GM12878 (cell line): ENCODE measurements around the gene EDN3. TPM values are rescaled to one million over a fixed set of nuclear protein-coding genes. Genes with fewer than 3 reads are reported as not detected.

Experiments used
- ATAC-seq: fragments of 200-7000 bp; cut with Tn5 transposase; 3 replicates; pipeline ENCODE4 v1.9.1; 2020; ENCODE audit warnings: mild to moderate bottlenecking, moderate library complexity
- BruUV-seq: library from RNA; stranded (reverse); fragments of 400-500 nt; replicated peaks from 2 replicates; lab custom pipeline; 2021; lab: Mats Ljungman, UMichigan
- CTCF ChIA-PET: fragments of 300-600 bp; sonication (Branson Sonifier 250); formaldehyde crosslinking; extraction: SDS; loops from one replicate; lab custom pipeline; 2021; ENCODE audit warnings: inconsistent platforms; lab: Yijun Ruan, JAX
- POLR2A ChIA-PET: fragments of 350-600 bp; formaldehyde crosslinking; extraction: SDS; loops from one replicate; lab custom pipeline; 2021; ENCODE audit warnings: inconsistent platforms; lab: Charles Lee
- RAD21 ChIA-PET: fragments of 300-600 bp; sonication (Branson Sonifier 250); formaldehyde crosslinking; loops from one replicate; lab custom pipeline; 2023; ENCODE audit warnings: antibody characterized with exemption; ENCODE audit not compliant: unreplicated experiment; lab: Charles Lee
- SMC1A ChIA-PET: fragments of 300-600 bp; sonication (Branson Sonifier 250); formaldehyde crosslinking; loops from one replicate; lab custom pipeline; 2023; ENCODE audit not compliant: unreplicated experiment, uncharacterized antibody; lab: Charles Lee
- DNase-seq: peaks from one replicate; pipeline ENCODE4 v3.0.0-alpha.2; 2011; ENCODE audit warnings: low read depth, low spot score
- FAIRE-seq: peaks from 3 replicates; lab custom pipeline; 2011; peaks lifted over from hg19 to GRCh38; lab: Jason Lieb, UNC
- H2AFZ ChIP-seq: 2 replicates; pipeline ENCODE4 v1.6.0; 2011; ENCODE audit warnings: low read depth, low read length, control low read depth; ENCODE audit not compliant: control insufficient read depth
- H3K27ac ChIP-seq: 2 replicates; pipeline ENCODE4 v1.5.1; 2011; ENCODE audit warnings: control low read depth; ENCODE audit not compliant: control insufficient read depth, insufficient read depth
- H3K27me3 ChIP-seq, 2 experiments: replicated peaks in 1 of 2; 2 replicates each; pipeline versions ENCODE4 v1.6.0 to v1.6.1; 2011; ENCODE audit warnings: low read length in 1 of 2; ENCODE audit not compliant: control insufficient read depth in 2 of 2, insufficient read depth in 2 of 2
- H3K36me3 ChIP-seq, 2 experiments: 2 replicates each; pipeline ENCODE4 v1.5.1; 2011; ENCODE audit warnings: low read length in 1 of 2; ENCODE audit not compliant: control insufficient read depth in 2 of 2, insufficient read depth in 2 of 2
- H3K4me1 ChIP-seq: 2 replicates; pipeline ENCODE4 v1.6.1; 2011; ENCODE audit warnings: mild to moderate bottlenecking, low read length, moderate library complexity, mixed read lengths; ENCODE audit not compliant: control insufficient read depth, insufficient read depth
- H3K4me2 ChIP-seq: 2 replicates; pipeline ENCODE4 v1.6.0; 2011; ENCODE audit warnings: control low read depth; ENCODE audit not compliant: control insufficient read depth, insufficient read depth
- H3K4me3 ChIP-seq: fragments of 200-600 bp; sonication (generic); 2 replicates; pipeline ENCODE4 v1.5.1; 2016
- H3K79me2 ChIP-seq: 2 replicates; pipeline ENCODE4 v1.6.0; 2011; ENCODE audit warnings: low read length; ENCODE audit not compliant: control insufficient read depth, insufficient read depth
- H3K9ac ChIP-seq: 2 replicates; pipeline ENCODE4 v1.8.0; 2011; ENCODE audit warnings: low read length, control low read depth, mixed read lengths; ENCODE audit not compliant: control insufficient read depth, insufficient read depth
- H3K9me3 ChIP-seq: replicated peaks from 3 replicates; pipeline ENCODE4 v1.5.1; 2011; ENCODE audit warnings: mild to moderate bottlenecking, low read length; ENCODE audit not compliant: control insufficient read depth, insufficient read depth
- H4K20me1 ChIP-seq: 2 replicates; pipeline ENCODE4 v1.6.0; 2011; ENCODE audit not compliant: control insufficient read depth, insufficient read depth
- BHLHE40 ChIP-seq, 2 experiments: fragments of 450-650 bp in 1 of 2; IDR thresholded peaks; 2 replicates each; pipeline ENCODE4 v1.6.1; 2011 to 2017; ENCODE audit warnings: low read depth in 2 of 2, borderline replicate concordance in 1 of 2, improper control_type of control experiment in 1 of 2, low read length in 1 of 2, mild to moderate bottlenecking in 1 of 2
- CBX5 ChIP-seq: sonication (generic); IDR thresholded peaks from 2 replicates; pipeline ENCODE4 v1.6.1; 2016; ENCODE audit warnings: low read depth, moderate library complexity, mild to moderate bottlenecking, inconsistent platforms
- MEF2A ChIP-seq: IDR thresholded peaks from 2 replicates; pipeline ENCODE4 v1.6.1; 2011; ENCODE audit warnings: low read depth, mild to moderate bottlenecking, low read length, moderate library complexity; ENCODE audit not compliant: insufficient read depth
- MEF2B ChIP-seq: fragments of 450-650 bp; IDR thresholded peaks from 2 replicates; pipeline ENCODE4 v1.6.1; 2018; ENCODE audit warnings: mild to moderate bottlenecking, moderate library complexity; ENCODE audit not compliant: partially characterized antibody, poor library complexity, severe bottlenecking
- STAT1 ChIP-seq: fragments of 450-650 bp; conservative IDR thresholded peaks from 2 replicates; pipeline ENCODE4 v1.6.1; 2014; ENCODE audit warnings: antibody characterized with exemption, mild to moderate bottlenecking
- TBL1XR1 ChIP-seq: IDR thresholded peaks from 2 replicates; pipeline ENCODE4 v1.6.1; 2012; ENCODE audit warnings: low read depth, low read length, improper control_type of control experiment
- ZNF384 ChIP-seq: IDR thresholded peaks from 2 replicates; pipeline ENCODE4 v1.6.1; 2012; ENCODE audit warnings: low read depth, mild to moderate bottlenecking, low read length, improper control_type of control experiment, borderline replicate concordance
- whole genome bisulfite sequencing: methylation state at CpG from one replicate; pipeline ENCODE4 v1.1.6; 2016; ENCODE audit warnings: low lambda C conversion rate; ENCODE audit not compliant: insufficient replicate concordance, insufficient coverage; ENCODE audit errors: missing lambda C conversion rate; 5-methylcytosine and 5-hydroxymethylcytosine counted together
- in situ Hi-C: fragments of 300-500 bp; cut with MboI; formaldehyde crosslinking; loops from 9 replicates; pipeline ENCODE4 v1.14.3; 2018; ENCODE audit warnings: mixed read lengths
- intact Hi-C: fragments of 100-400 bp; cut with micrococcal nuclease; formaldehyde crosslinking; loops from one replicate; pipeline ENCODE4 v1.14.2; 2022; ENCODE audit not compliant: unreplicated experiment
- polyA plus RNA-seq, 11 experiments: library from polyadenylated mRNA; depleted of rRNA in 4 of 11; unstranded in 6 of 11; stranded (reverse) in 5 of 11; fragments of >200 nt; fragmentation: Nextera tagmentation in 4 of 11; fragmentation: Illumina TruSeq in 1 of 11; extraction: Ambion mirVana in 4 of 11; extraction: Trizol in 1 of 11; gene quantifications; 1 replicate in 1 of 11; 2 replicates in 10 of 11; pipeline versions ENCODE4 v1.2.1 to v1.2.3, GENCODE V29; 2011 to 2016; ENCODE audit warnings: inconsistent platforms in 2 of 11, missing spikeins in 2 of 11, low read depth in 1 of 11
- total RNA-seq, 4 experiments: library from RNA; depleted of rRNA in 3 of 4; stranded (reverse); fragments of >200 nt in 3 of 4; fragmentation: Illumina TruSeq in 1 of 4; extraction: Trizol in 1 of 4; gene quantifications; 2 replicates each; pipeline versions ENCODE4 v1.2.1 to v1.2.3, GENCODE V29; 2013 to 2021

EDN3 gene
- total and polyA plus RNA-seq, 10 of the 15 experiments (the other 5 are each of a cell fraction or from before 2014, with no cell fraction given): not detected

- TF ChIP-seq TBL1XR1: no peak
- TF ChIP-seq STAT1: no peak
- TF ChIP-seq CBX5: no peak
- TF ChIP-seq MEF2A: no peak
- H3K79me2 ChIP-seq: no peaks in the 10 kb centered on the region
- DNase-seq (no peak), ATAC-seq (no peak), FAIRE-seq (no peak)
- H3K4me1 ChIP-seq: no peaks in the 10 kb centered on the region
- no peak overlapping the region for H3K9ac ChIP-seq
- CTCF ChIA-PET: no interaction called here
- POLR2A ChIA-PET: no interaction called here
- H4K20me1 ChIP-seq: no peaks in the 10 kb centered on the region
- intact Hi-C loops (no loop called here), in situ Hi-C loops (no loop called here)
- H3K4me3 ChIP-seq: no peak overlapping the region
- WGBS: 40% methylated on average over 6 of the region's 6 CpGs
- H3K9me3 ChIP-seq: no peaks in the 10 kb centered on the region
- H3K36me3 ChIP-seq: no peaks in the 10 kb centered on the region
- SMC1A ChIA-PET: no interaction called here
- H2AFZ ChIP-seq: no peak overlapping the region
- BruUV-seq: no TSS peak
- no peak overlapping the region for H3K27ac ChIP-seq
- H3K27me3 ChIP-seq: no peaks in the 10 kb centered on the region; a peak in 1 of 4 replicates
- no peak overlapping the region for H3K4me2 ChIP-seq
- RAD21 ChIA-PET: no interaction called here
These were observed 71.0 kb downstream of the EDN3 start for GRCh38 chr20:59371431-59371830.

- no peaks in the 10 kb centered on the region for H3K9me3 ChIP-seq
- no peak overlapping the region for H3K4me3 ChIP-seq
- intact Hi-C loops (no loop called here), in situ Hi-C loops (no loop called here)
- no peak for TF ChIP-seq MEF2B
- no peak for TF ChIP-seq ZNF384
- no peak for TF ChIP-seq BHLHE40 (IDR thresholded peaks at IDR 0.05; ENCODE audit: borderline replicate concordance in 1 of 2, low read depth in 2 of 2, low read length in 1 of 2)
- H3K4me1 ChIP-seq: no peaks in the 10 kb centered on the region
- WGBS: 0% methylated on average over 1 of the region's 1 CpG
- POLR2A ChIA-PET: no interaction called here
- DNase-seq (no peak), ATAC-seq (no peak), FAIRE-seq (no peak)
- H3K36me3 ChIP-seq: no peaks in the 10 kb centered on the region
- CTCF ChIA-PET: no interaction called here
- SMC1A ChIA-PET: no interaction called here
- BruUV-seq: no TSS peak
- no peaks in the 10 kb centered on the region for H4K20me1 ChIP-seq
- H3K27me3 ChIP-seq: no peaks in the 10 kb centered on the region; a peak in 1 of 4 replicates
- H3K4me2 ChIP-seq: no peak overlapping the region
- no peak overlapping the region for H3K27ac ChIP-seq
- no peaks in the 10 kb centered on the region for H3K79me2 ChIP-seq
- RAD21 ChIA-PET: no interaction called here
- no peak overlapping the region for H2AFZ ChIP-seq
- H3K9ac ChIP-seq: no peak overlapping the region
These were observed 73.8 kb downstream of the EDN3 start for GRCh38 chr20:59374261-59374660.
